NCI-H128 (cell line): ENCODE results near the gene KDM7A.

Experiments used
- DNase-seq: peaks from one replicate; lab custom pipeline; 2025; ENCODE audit not compliant: unreplicated experiment; lab: John Stamatoyannopoulos, UW

KDM7A gene

GRCh38 chr7:140085447-140085846 is 91.3 kb downstream of the KDM7A start:
- DNase-seq, result no peak

- DNase-seq, result no peak
These were observed 91.8 kb downstream of the KDM7A start for GRCh38 chr7:140084972-140085371.

DNA sequence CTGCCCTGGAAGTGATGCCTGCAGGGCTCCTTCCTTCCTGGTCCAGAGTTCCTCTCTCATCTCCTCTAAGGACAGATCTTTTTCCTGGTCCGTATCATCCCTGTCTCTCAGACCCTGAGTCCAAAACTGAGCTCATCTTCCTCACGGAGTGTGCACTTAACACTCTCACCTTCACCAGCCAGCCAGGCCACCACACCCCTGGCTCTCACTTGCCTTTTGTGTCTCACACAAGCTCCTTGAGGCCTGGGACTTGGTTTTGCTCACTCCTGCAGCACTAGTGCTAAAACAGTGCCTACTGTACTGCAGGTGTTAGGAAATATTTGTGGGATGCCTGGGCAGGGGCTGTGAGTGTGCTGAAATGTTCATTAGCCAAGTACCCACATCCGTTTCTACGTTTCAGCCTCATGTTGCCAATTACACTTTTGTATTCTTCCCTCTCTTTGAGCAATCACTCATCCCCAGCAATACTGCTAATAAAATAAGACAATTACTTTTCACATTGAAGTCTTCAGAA is 92.6 kb downstream of the KDM7A start:
- no peak for DNase-seq

- DNase-seq, result no peak
These were observed 94.0 kb downstream of the KDM7A start for GRCh38 chr7:140082770-140083169.

DNA sequence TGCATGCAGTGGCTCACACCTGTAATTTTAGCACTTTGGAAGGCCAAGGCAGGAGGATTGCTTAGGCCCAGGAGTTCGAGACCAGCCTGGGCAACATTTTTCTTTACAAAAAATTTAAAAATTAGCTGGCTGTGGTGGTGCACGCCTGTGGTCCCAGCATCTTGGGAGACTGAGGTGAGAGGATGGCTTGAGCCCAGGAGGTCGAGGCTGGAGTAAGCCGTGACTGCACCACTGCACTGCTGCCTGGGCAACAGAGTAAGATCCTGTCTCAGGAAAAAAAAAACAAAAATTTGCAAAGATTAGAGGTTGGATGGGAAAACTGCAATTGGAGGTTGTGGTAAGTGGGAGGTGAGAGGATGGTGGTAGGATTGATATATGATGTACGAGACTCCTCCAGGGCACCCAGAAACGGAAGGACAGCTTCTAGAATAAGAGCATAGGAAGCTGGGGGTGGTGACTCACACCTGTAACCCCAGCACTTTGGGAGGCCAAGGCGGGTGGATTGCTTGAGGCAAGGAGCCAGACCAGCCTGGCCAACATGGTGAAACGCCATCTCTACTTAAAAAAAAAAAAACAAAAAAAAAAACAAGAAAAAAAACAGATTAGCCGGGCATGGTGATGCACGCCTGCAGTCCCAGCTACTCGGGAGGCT is 94.9 kb downstream of the KDM7A start:
- no peak for DNase-seq

GRCh38 chr7:140080919-140081318 is 95.9 kb downstream of the KDM7A start:
- DNase-seq, result no peak

- DNase-seq, result no peak
These were observed 97.7 kb downstream of the KDM7A start for GRCh38 chr7:140079121-140079536.

DNA sequence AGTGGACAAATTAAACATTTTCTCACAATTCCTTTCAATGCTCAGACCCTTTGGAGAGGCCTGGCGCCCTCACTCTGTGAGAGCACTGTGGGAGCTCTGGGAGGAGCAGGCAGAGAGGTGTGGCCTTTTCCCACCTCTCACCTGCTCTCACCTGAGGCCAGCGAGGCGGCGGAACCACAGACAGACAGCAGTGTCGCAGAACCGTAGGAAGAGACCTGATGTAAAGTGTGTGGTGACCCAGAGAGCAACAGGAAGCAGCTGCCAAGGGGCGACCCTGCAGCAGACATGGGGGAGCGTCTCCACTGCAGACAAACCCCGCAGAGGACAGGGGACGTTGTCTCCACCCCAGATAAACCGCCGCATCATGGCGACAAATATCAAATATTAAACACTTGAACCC is 98.4 kb downstream of the KDM7A start:
- no peak for DNase-seq

DNA sequence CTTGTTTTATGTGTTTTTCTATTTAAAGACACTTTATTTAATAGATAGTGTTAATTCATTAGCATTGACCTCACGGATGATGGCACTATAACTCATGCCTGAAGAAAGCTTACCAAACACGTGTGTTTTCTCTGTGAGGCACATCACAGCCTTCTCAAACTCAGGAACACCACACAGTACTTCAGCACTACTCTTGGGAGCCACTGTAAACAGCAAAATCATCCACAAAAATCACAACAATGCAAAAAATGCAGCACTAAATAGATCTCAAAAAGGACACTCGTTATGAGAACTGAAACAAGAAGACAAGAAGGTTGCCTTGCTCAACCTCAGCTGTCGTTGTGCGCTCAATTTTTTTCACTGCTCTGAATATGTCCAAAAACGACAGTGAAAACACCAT is 102.0 kb downstream of the KDM7A start:
- DNase-seq, result no peak

- DNase-seq, result no peak
These were observed 106.2 kb downstream of the KDM7A start for GRCh38 chr7:140070546-140070945.

GRCh38 chr7:140069298-140069949 is 107.4 kb downstream of the KDM7A start:
- DNase-seq, result no peak

DNA sequence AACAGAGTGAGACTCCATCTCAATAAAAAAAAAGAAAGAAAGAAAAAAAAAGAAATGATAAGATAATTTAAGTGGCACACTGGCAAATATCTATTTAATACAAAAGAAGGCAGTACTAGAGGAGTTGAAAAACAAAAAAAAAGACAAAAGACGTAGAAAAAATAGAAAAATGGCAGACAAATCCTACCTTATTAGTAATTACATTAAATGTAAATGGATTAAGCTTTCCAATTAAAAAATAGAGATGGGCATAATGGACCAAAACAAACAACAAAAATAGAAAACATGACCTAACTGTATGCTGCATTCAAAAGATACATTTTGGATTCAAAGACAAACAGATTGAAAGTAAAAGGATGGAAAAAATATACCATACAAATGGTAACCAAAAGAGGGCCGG is 108.8 kb downstream of the KDM7A start:
- DNase-seq, result no peak

- DNase-seq, result no peak
These were observed 109.7 kb downstream of the KDM7A start for GRCh38 chr7:140067052-140067451.

DNA sequence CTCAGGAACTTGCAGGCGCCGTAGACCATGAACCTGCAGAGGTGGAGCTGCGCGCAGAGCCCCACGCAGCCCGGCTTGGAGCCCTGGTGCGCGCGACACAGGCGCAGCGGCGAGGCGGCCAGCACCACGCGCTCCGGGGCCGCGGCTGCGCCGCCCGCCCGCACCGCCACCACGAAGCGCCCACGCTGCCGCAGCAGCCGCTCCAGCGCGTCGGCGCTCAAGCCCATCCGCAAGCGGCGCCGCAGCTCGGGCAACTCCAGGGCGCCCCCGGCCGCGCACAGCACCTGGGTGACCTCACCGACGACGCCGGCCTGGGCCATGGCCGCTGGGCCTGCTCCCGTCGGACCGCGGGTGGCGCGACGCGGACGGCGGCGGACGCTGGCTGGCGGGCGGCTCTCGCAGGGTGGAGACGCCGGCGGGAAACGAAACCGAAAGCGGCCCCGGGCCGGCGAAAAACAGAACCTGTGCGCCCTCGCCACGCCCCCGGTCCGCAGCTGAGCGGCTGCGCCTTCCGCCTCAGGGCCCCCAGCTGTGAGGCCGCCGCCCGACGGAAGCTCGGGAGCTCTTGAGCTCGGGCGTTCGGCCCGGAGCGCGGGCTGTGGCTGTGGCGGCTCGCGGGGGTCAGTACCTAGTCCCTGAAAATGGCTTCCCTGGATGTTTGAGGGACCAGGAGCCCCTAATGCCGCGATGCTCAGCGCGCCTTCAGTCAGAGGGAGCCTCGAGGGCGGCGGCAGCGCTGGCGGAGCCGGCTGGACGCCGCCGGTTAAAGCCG is 114.1 kb downstream of the KDM7A start, which contains the start of gene PARP12:
TSS of gene PARP12 (minus strand) at position 424 of the 772 bp plus-strand sequence. CDS start at position 320, 104 bp downstream.
- DNase-seq, result no peak

DNA sequence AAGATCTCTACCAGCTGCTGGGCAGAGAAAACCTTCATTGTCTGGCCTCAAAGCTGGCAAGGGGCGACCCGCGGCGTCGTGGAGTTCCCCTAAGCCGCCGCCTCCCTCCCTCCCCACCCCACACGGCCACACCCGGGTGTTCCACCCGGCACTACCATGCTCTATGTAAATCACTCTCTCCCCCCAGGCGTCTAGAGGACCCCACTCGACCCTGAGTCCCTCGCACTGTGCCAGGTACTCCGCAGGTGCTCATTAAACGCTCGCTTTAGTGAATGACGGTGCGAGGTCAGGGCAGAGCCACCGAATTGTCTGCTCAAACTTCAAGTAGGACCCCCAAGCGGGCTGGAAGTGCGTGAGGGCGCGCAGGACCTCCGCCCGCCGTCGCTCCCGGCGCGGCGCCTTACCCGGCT is 114.7 kb downstream of the KDM7A start:
- no peak for DNase-seq

GRCh38 chr7:140061607-140061930 is 115.2 kb downstream of the KDM7A start:
- no peak for DNase-seq

DNA sequence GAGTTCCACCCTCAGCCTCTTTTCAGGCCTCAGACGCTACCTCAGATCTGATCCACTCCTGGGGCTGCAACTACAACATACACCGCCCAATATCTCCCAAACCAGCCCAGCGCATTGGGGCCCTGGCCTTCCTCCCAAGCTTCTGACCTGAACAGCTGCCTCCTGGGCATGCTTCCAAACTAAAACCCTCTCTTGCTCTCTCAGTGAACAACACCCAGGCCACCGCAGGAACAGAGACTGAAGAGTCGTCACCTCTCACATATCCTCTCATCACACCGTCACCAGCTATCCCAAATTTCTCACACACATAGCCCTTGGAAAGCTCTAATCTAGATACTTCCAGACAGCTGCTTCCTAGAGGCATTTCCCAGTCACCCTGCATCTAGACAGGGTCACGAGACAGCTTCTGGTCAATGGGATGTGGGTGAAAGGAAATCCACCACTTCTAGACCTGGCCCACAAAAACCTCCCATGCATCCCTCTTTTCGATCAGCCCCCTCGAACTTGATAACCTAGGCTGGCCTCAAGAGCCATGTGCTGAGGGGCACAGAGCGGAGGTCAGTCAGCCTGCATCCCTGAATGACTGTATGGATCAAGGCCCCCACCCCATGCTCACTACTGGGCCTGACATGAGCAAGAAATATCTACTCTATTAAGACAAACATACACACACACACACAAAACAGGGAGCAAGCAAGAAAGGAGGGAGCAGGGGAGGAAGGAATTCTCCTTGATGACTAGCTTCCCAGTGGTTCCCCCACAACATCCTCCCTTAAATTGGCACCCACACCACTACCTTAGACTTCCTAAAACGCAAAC is 115.8 kb downstream of the KDM7A start:
- DNase-seq, result no peak

DNA sequence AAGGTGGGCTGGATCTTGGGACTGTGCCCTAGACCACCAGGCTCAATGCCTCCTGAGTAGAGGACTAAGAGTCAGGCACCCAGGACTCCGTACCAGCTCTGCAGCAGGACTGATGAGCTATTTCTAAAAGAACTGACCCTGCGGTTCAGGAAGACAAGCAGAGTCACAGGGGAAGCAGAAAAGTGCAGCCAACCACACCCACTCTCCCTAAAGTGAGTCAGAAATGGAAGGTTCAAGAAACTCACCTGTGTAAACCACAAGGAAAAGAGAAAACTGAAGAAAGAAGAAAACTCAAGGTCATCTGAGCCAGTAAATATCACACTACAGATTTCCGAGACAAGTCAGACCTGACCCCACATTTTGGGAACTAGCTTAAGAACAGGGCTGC is 116.5 kb downstream of the KDM7A start:
- no peak for DNase-seq

GRCh38 chr7:140059273-140060242 is 117.2 kb downstream of the KDM7A start:
- no peak for DNase-seq

GRCh38 chr7:140058517-140058916 is 118.3 kb downstream of the KDM7A start:
- no peak for DNase-seq
